GM18867 (cell line): ENCODE results near the gene NECTIN2.
A peak's percentile ranks its signal among the peaks of the same experiment; 100 is the strongest.
"Not testable (repeated sequence)": the region's sequence is repeated elsewhere in the genome, so short reads cannot be mapped to it uniquely, and the experiment has no call there.

ENCODE experiments used
- ATAC-seq: cut with Tn5 transposase; IDR thresholded peaks from one replicate; pipeline ENCODE4 v1.9.1; 2021; ENCODE audit warnings: mild to moderate bottlenecking, moderate library complexity; ENCODE audit not compliant: unreplicated experiment

Gene NECTIN2

DNA sequence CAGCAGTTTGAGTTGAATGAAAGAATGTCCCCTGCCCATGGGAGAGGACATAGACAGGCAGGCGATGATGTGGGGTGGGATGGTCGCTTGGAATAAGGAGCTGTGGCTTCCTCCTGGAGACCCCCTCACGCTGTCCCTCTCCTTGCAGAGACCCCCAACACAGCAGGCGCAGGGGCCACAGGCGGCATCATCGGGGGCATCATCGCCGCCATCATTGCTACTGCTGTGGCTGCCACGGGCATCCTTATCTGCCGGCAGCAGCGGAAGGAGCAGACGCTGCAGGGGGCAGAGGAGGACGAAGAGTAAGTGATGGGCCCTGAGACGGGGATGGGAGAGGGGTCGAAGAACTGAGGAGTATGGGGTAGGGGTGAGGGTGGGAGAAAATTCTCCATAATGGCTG lies 36.0 kb downstream of the NECTIN2 start:
- ATAC-seq, result no peak

DNA sequence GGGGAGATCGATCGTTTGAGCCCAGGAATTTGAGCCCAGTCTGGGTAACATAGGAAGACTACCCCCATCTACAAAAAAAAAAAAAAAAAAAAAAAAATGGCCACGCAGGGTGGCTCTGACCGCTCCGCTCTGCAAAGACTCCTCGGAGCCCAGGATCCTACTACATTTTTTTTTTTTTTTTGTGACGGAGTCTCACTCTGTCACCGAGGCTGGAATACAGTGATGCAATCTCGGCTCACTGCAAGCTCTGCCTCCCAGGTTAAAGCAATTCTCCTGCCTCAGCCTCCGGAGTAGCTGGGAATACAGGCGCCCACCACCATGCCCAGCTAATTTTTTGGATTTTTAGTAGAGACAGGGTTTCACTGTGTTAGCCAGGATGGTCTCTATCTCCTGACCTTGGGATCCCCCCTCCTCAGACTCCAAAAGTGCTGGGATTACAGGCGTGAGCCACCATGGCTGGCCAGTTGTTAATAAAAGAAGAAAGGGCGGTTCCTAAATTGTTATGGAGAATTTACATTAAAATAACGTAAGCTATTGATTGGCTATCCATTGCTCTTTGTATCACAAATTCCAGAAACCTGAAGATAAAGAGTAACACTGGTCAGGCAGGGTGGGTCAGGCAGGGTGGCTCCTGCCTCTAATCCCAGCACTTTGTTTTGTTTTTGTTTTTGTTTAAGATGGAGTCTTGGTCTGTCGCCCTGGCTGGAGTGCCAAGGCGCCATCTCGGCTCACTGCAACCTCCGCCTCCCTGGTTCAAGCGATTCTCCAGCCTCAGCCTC lies 36.7 kb downstream of the NECTIN2 start:
- ATAC-seq, result not testable (repeated sequence)

DNA sequence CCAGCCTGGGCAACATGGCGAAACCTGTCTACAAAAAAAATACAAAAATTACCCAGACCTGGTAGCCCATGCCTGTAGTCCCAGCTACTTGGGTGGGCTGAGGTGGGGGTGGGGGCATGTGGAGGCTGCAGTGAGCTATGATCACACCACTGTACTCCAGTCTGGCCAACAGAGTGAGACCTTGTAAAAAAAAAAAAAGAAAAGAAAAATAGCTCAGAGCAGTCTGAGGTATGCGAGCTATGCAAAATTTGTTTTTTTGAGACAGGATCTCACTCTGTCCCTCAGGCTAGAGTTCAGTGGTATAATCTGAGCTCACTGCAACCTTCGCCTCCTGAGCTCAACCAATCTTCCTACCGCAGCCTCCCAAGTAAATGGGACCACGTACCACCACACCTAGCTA lies 37.8 kb downstream of the NECTIN2 start:
- ATAC-seq, result no peak

DNA sequence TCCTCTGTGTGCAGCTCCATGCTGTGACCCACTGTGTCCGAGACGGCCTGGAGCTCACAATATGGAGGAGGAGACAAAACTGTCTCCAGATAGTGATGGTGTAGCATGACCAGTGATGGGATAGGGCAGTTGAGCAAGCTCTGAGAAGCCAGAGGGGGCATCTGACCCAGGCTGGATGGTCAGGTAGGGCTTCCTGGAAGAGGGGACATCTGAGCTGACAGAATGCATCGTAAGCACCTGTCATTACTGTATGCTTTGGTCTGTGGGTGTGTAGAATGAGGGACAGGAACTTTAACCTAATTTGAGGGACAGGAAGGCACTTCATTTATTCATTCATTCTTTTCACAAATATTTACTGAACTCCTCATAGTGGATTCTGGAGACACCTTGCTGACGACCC lies 38.5 kb downstream of the NECTIN2 start:
- no peak for ATAC-seq

DNA sequence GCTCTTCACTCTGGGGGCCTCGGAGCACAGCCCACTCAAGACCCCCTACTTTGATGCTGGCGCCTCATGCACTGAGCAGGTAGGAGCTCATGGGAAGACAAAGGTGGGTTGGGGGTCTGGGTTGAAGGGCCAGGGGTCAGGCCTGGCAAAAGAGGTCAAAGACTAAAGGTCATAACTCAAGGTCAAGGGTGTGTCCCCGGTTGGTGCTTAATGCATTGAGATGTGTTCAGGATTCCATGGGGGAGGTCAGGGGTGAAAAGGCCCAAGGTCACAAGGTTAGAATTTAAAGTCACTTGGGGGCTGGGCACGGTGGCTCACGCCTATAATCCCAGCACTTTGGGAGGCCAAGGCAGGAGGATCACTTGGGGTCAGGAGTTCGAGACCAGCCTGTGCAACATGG lies 40.0 kb downstream of the NECTIN2 start:
- ATAC-seq, result no peak

DNA sequence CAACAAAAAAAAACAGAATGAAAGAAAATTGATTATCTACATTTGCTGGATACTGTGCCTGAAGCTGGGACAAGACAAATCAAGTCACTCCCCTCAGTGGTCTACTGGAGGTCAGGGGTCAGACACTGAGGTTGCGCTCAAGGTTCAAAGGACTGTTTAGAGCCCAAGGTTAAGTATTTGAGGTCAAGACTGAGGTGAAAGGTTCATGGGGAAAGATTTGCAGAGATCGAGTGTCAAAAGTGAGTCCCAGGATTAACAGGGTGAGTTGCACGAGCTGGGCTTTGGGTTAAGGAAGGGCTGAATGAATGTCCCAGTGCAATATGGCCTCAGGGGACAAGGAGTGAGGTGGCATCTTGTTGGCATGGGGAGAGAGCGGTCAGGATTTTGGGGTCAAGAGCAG lies 41.6 kb downstream of the NECTIN2 start:
- no peak for ATAC-seq

DNA sequence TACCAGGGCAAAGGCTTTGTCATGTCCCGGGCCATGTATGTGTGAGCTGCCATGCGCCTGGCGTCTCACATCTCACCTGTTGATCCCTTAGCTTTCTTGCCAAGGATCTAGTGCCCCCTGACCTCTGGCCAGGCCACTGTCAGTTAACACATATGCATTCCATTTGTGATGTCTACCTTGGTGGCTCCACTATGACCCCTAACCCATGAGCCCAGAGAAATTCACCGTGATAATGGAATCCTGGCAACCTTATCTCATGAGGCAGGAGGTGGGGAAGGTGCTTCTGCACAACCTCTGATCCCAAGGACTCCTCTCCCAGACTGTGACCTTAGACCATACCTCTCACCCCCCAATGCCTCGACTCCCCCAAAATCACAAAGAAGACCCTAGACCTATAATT lies 42.2 kb downstream of the NECTIN2 start:
- not testable (repeated sequence) for ATAC-seq

DNA sequence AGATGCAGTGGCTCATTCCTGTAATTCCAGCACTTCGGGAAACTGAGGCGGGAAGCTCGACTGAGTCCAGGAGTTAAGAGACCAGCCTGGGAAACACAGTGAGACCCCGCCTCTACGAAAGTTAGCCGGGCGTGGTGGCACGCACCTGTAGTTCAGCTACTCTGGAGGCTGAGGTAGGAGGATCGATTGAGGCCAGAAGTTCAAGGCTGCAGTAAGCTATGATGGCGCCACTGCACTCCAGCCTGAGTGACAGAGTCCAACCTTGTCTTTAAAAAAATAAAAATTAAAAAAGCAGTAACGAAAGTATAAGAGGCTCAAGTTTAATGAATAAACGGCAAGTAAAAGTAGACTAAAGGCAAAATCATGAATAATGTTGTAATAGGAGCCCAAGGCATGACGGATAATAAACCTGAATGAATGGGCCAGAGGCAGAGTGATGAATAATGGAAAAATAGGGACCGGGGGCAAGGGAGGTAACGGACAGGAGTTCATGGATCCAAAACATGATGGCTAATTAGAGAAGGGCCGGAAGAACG lies 43.8 kb downstream of the NECTIN2 start:
- no peak for ATAC-seq

DNA sequence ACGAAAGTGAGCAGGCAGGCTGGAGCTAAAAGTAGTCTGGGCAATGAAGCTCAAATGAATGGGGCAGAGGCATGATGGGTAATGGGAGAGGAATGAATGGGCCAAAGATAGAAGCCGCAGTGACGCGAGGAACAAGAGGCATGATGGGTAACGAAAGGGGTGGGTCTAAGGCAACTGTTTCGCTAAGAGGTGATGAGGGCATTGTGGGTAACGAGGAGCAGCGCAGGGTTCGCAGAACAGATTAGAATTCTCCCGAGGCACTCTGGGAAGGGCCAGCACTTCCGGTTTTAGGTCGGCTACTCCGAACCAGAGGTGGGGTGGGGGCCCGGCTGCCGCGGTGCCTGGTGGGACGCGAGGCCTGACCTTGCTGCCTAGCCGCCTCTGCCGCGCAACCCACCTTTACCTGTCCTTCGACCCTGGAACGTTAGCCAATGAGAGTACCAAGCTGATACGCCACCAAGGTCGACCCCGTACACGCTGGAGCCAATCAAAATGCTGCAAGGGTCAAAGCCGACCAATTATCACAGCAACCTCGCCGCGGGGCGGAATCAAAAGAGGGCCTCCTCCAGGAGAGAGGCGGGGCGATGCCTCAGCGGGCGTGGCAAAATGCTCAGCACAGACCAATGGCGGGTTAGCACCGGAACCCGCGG lies 44.4 kb downstream of the NECTIN2 start:
- peak; percentile 79 for ATAC-seq

DNA sequence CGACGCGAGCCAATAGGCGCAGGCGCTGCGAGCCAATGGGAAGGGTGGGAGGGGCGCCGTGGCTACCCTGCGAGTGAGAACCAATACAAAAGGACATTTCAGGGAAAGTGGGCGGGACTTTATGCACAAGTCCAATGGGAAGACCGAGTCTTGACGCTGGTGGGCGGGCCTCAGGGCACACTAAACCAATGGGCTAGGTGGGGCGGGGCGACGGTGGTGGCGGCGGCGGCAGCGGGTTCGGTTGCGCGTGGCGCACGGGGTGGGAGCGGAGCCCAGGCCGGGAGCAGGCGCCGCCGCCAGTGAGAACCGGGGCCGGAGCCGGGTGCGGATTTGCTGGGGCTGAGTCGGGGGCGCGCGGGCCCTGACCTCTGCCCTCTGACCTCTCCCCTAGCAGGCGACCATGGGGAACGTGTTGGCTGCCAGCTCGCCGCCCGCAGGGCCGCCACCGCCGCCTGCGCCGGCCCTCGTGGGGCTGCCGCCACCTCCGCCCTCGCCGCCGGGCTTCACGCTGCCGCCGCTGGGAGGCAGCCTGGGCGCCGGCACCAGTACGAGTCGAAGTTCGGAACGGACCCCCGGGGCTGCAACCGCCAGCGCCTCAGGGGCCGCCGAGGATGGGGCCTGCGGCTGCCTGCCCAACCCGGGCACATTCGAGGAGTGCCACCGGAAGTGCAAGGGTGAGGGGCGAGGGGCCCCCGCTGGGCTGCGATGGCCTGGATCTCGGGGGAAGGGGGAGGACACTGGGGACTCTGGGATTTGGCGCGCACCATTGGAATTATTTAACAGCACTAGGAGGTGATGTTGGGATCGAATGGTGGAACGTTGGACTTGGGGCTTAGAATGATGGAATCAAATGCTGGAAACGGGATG lies 45.2 kb downstream of the NECTIN2 start, which contains the start of gene TOMM40:
Gene TOMM40 (plus strand): TSS at position 239 of the 867 bp plus-strand sequence. CDS start 162 bp downstream, at position 401.
- ATAC-seq, result peak; percentile 63

DNA sequence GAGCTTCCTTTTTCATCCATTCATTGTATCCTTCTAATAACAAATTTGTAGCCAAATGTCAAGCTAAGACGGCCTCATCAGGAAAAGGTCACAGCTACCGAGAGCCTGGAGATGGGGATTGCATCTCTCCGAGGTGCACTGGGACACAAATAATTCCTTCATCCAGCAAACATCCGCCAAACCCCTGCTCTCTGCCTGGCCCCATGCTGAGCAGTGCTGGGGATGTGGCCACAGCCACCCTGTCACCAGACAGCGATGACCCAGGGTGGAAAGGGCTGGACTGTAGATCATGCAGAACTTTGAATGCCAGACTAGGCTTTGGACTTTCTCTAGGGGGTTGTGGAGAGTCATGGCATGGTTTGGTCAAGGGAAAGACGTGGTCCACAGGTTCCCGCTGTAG lies 46.8 kb downstream of the NECTIN2 start:
- no peak for ATAC-seq

DNA sequence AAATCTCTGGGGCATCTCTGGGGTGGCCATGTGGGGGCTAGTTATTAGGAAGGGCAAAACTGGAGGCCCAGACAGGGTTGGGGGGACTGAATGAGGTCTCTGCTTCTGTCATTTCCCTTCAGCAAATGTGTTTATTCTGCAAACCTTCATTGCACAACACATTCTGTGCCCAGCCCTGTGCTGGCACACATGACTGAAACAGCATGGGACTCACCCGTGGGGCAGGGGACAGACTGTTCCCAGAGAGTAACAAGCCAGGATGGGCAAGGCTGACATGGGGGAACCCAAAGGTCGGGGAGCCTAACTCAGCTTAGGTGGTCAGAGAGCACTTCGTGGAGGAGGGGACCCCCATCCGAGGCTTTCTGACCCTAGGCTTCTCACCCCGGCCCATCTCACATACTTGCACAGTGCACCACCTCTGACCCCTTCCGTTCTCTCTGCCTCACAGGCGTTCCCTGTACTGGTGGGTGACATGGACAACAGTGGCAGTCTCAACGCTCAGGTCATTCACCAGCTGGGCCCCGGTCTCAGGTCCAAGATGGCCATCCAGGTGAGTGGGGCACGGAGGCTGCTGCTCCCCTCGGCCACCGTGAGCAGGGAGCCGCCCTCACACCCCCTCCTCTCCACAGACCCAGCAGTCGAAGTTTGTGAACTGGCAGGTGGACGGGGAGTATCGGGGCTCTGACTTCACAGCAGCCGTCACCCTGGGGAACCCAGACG lies 47.4 kb downstream of the NECTIN2 start:
- ATAC-seq, result no peak

DNA sequence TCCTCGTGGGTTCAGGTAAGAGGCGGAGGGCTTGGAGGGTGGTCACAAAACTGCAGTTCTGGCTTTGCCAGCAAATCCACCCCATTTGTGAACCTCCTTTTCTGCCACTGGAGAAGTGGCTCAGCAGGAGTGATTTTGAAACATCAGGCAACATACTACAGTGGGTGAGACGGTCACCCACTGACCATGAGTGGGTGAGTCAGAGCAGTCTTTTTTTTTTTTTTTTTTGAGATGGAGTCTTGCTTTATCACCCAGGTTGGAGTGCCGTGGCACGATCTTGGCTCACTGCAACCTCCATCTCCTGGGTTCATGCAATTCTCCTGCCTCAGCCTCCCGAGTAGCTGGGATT lies 47.9 kb downstream of the NECTIN2 start:
- no peak for ATAC-seq

DNA sequence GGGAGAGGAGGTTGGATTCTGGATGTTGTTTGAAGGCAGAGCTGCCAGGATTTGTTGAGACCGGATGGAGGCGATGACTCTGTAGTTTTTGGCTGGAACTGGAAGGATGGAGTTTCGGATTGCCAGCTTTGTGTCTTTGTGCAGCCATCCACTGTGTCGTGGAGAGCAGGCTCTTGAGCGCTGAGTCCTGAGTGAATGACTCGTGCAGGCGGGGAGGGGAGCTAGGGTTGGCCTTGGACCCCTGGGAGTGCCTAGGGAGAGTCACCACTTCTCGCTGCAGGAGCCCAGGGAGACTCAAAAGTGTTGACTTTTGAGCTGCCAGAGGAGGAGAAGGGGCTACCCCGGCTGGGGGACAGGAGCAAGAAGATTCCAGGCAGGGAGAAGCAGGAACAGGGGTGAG lies 48.8 kb downstream of the NECTIN2 start:
- no peak for ATAC-seq

DNA sequence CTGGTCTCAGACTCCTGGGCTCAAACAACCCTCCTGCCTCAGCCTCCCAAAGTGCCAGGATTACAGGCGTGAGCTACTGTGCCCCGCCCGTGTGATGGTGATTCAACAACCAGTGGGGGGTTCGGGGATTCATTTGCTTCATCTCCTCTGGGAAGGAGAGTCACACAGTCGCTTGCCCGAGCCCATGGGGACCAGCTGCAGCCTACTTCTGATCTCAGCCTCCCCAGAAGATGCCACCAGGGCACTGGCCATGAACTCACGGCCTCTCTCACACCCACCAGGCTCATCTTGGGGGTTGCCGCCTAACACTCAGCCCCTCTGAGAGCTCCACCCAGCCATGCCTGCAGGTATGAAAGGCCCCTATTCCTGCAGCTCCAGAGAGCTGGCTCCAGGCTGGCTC lies 51.7 kb downstream of the NECTIN2 start:
- ATAC-seq, result no peak

DNA sequence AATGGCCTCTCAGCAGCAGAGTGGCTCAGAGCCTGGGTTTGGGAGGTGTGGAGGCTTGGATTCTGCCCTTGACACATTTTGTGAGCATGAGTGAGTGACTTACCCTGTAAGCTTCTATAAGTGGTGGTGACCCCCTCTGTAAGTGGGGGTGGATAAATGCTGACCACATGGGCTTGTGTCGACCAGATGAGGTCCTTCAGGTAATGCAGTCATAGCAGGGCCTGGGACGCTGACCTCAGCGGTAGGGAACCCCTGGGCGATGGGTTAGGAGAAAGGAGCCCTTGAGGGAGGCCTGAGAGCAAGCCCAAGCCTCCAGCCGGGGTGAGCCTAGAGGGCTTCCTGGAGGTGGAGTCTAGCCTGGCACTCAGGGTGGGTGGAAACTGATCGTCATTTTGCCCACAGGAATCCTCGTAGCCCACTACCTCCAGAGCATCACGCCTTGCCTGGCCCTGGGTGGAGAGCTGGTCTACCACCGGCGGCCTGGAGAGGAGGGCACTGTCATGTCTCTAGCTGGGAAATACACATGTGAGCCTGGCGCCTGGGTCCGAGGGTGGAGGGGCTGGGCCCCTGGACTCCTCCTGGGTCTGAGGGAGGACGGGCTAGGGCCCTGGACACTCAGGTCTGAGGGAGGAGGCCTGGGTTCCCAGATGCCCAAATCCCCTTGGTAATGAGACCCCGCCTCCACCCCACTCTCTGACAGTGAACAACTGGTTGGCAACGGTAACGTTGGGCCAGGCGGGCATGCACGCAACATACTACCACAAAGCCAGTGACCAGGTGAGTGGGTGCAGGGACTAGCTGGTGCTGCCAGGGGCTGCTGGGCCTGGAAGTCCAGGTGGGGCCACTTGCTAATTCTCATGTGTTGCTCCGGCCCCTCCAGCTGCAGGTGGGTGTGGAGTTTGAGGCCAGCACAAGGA lies 54.5 kb downstream of the NECTIN2 start:
- ATAC-seq, result no peak

DNA sequence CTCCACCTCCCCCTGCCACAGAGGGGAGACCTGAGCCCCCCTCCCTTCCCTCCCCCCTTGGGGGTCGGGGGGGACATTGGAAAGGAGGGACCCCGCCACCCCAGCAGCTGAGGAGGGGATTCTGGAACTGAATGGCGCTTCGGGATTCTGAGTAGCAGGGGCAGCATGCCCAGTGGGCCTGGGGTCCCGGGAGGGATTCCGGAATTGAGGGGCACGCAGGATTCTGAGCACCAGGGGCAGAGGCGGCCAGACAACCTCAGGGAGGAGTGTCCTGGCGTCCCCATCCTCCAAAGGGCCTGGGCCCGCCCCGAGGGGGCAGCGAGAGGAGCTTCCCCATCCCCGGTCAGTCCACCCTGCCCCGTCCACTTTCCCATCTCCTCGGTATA lies 57.1 kb downstream of the NECTIN2 start:
- no peak for ATAC-seq

DNA sequence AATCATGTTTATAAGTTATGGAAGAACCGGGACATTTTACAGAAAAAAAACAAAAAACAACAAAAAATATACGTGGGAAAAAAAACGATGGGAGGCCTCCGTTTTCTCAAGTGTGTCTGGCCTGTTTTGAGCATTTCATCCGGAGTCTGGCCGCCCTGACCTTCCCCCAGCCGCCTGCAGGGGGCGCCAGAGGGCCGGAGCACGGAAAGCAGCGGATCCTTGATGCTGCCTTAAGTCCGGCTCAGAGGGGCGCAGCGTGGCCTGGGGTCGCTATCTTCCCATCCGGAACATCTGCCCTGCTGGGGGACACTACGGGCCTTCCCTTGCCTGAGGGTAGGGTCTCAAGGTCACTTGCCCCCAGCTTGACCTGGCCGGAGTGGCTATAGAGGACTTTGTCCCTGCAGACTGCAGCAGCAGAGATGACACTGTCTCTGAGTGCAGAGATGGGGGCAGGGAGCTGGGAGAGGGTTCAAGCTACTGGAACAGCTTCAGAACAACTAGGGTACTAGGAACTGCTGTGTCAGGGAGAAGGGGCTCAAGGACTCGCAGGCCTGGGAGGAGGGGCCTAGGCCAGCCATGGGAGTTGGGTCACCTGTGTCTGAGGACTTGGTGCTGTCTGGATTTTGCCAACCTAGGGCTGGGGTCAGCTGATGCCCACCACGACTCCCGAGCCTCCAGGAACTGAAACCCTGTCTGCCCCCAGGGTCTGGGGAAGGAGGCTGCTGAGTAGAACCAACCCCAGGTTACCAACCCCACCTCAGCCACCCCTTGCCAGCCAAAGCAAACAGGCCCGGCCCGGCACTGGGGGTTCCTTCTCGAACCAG lies 57.7 kb downstream of the NECTIN2 start:
- ATAC-seq, result no peak
